SK-N-SH (cell line): ENCODE measurements around the gene SPEM3. TPM values are rescaled to one million over a fixed set of nuclear protein-coding genes. Genes with fewer than 3 reads are reported as not detected.

ENCODE experiments used
- CTCF ChIA-PET: fragments of 300-600, 350-600 bp; formaldehyde crosslinking; extraction: SDS; loops from one replicate; lab custom pipeline; 2021; lab: Yijun Ruan, JAX
- POLR2A ChIA-PET: fragments of 350-600 bp; sonication (Branson Sonifier 250); formaldehyde crosslinking; extraction: SDS; loops from one replicate; lab custom pipeline; 2020; ENCODE audit warnings: antibody characterized with exemption, inconsistent platforms; lab: Yijun Ruan, JAX
- DNase-seq: peaks from one replicate; pipeline ENCODE4 v3.0.0; 2012
- H2AFZ ChIP-seq: fragments of 200-600 bp; sonication (generic); 2 replicates; pipeline ENCODE4 v1.8.1; 2016; ENCODE audit warnings: antibody characterized with exemption, mild to moderate bottlenecking, low read depth
- H3F3A ChIP-seq: fragments of 200-600 bp; sonication (generic); replicated peaks from 2 replicates; pipeline ENCODE3; 2016; ENCODE audit warnings: antibody characterized with exemption, mild to moderate bottlenecking; ENCODE audit not compliant: insufficient read depth
- H3K27ac ChIP-seq, 2 experiments: fragments of 200-500 bp in 1 of 2; fragments of 200-600 bp in 1 of 2; sonication (Bioruptor generic) in 1 of 2; sonication (generic), shearing (Covaris generic) in 1 of 2; 2 replicates each; pipeline versions ENCODE4 v1.5.1 to v1.6.1; 2014 to 2016; ENCODE audit warnings: low read depth in 2 of 2, inconsistent platforms in 1 of 2, low read length in 1 of 2, mild to moderate bottlenecking in 1 of 2, mixed read lengths in 1 of 2
- H3K27me3 ChIP-seq: fragments of 200-600 bp; sonication (generic), shearing (Covaris generic); 2 replicates; pipeline ENCODE4 v1.6.1; 2016; ENCODE audit warnings: mixed run types; ENCODE audit not compliant: insufficient read depth
- H3K36me3 ChIP-seq, 2 experiments: fragments of 200-500 bp in 1 of 2; fragments of 200-600 bp in 1 of 2; sonication (Bioruptor generic) in 1 of 2; sonication (generic) in 1 of 2; replicated peaks in 1 of 2; 2 replicates each; pipeline versions ENCODE3 to v1.5.1; 2014 to 2016; ENCODE audit warnings: low read length in 1 of 2, mild to moderate bottlenecking in 1 of 2; ENCODE audit not compliant: insufficient read depth in 2 of 2, control insufficient read depth in 1 of 2
- H3K4me1 ChIP-seq, 2 experiments: fragments of 200-500 bp in 1 of 2; fragments of 200-600 bp in 1 of 2; sonication (Bioruptor generic) in 1 of 2; sonication (generic), shearing (Covaris generic) in 1 of 2; 2 replicates each; pipeline versions ENCODE4 v1.5.1 to v1.6.1; 2014 to 2016; ENCODE audit warnings: low read depth in 1 of 2, low read length in 1 of 2, mixed run types in 1 of 2; ENCODE audit not compliant: insufficient read depth in 2 of 2, control insufficient read depth in 1 of 2
- H3K4me2 ChIP-seq: fragments of 200-600 bp; sonication (generic), shearing (Covaris generic); 2 replicates; pipeline ENCODE4 v1.6.1; 2017; ENCODE audit warnings: mixed run types
- H3K4me3 ChIP-seq, 2 experiments: fragments of 200-500 bp in 1 of 2; fragments of 200-600 bp in 1 of 2; sonication (Bioruptor generic) in 1 of 2; sonication (generic), shearing (Covaris generic) in 1 of 2; 2 replicates each; pipeline versions ENCODE4 v1.5.1 to v1.8.1; 2014 to 2016; ENCODE audit warnings: low read depth in 2 of 2, inconsistent platforms in 1 of 2, low read length in 1 of 2, mild to moderate bottlenecking in 1 of 2, mixed read lengths in 1 of 2, moderate library complexity in 1 of 2
- H3K79me2 ChIP-seq: fragments of 200-600 bp; sonication (generic); 2 replicates; pipeline ENCODE4 v1.8.1; 2017; ENCODE audit warnings: mild to moderate bottlenecking; ENCODE audit not compliant: insufficient read depth
- H3K9ac ChIP-seq: fragments of 200-600 bp; sonication (generic); 2 replicates; pipeline ENCODE4 v1.6.1; 2017; ENCODE audit warnings: mixed run types
- H3K9me2 ChIP-seq: fragments of 200-600 bp; sonication (generic); 2 replicates; pipeline ENCODE4 v1.6.1; 2017; ENCODE audit warnings: mixed run types
- H3K9me3 ChIP-seq: fragments of 200-600 bp; sonication (generic); 2 replicates; pipeline ENCODE4 v1.6.1; 2017; ENCODE audit warnings: mixed run types, mild to moderate bottlenecking, moderate library complexity
- H4K20me1 ChIP-seq: fragments of 200-600 bp; sonication (generic); 2 replicates; pipeline ENCODE4 v1.6.1; 2017; ENCODE audit warnings: mild to moderate bottlenecking, mixed run types; ENCODE audit not compliant: insufficient read depth
- CTCF ChIP-seq: fragments of 200-600 bp; sonication (generic); IDR thresholded peaks from 2 replicates; pipeline ENCODE4 v1.6.1; 2017; ENCODE audit warnings: antibody characterized with exemption, mild to moderate bottlenecking, moderate library complexity
- EZH2phosphoT487 ChIP-seq: fragments of 200-600 bp; sonication (generic); IDR thresholded peaks from 2 replicates; pipeline ENCODE4 v1.6.1; 2017; ENCODE audit warnings: low read depth, mixed run types, mild to moderate bottlenecking, antibody characterized with exemption, moderate library complexity, borderline replicate concordance
- FOSL2 ChIP-seq: IDR thresholded peaks from 2 replicates; pipeline ENCODE4 v1.4.0; 2012; ENCODE audit warnings: low read depth, mild to moderate bottlenecking, moderate library complexity, borderline replicate concordance
- GATA2 ChIP-seq: sonication (generic); formaldehyde crosslinking; IDR thresholded peaks from 2 replicates; pipeline ENCODE4 v1.5.0; 2020; ENCODE audit warnings: mild to moderate bottlenecking, missing genetic modification reagents
- IRF3 ChIP-seq: fragments of 150-350 bp; IDR thresholded peaks from 2 replicates; pipeline ENCODE4 v1.6.1; 2016; ENCODE audit warnings: mild to moderate bottlenecking, low read depth, low read length
- MAX ChIP-seq: IDR thresholded peaks from 2 replicates; pipeline ENCODE4 v1.4.0; 2012; ENCODE audit warnings: low read depth
- MXI1 ChIP-seq: IDR thresholded peaks from 2 replicates; pipeline ENCODE4 v1.6.1; 2012; ENCODE audit warnings: mild to moderate bottlenecking, low read depth, low read length, improper control_type of control experiment
- PBX3 ChIP-seq: IDR thresholded peaks from 2 replicates; pipeline ENCODE4; 2012
- RAD21 ChIP-seq: IDR thresholded peaks from 2 replicates; pipeline ENCODE4 v1.6.1; 2012; ENCODE audit warnings: mild to moderate bottlenecking, low read length
- RCOR1 ChIP-seq: fragments of 150-350 bp; IDR thresholded peaks from 2 replicates; pipeline ENCODE4 v1.6.1; 2017; ENCODE audit warnings: antibody characterized with exemption, low read length
- REST ChIP-seq: IDR thresholded peaks from 2 replicates; pipeline ENCODE4 v1.6.1; 2012; ENCODE audit warnings: mild to moderate bottlenecking, low read depth, low read length, moderate library complexity
- RFX5 ChIP-seq: IDR thresholded peaks from 2 replicates; pipeline ENCODE4 v1.6.1; 2012; ENCODE audit warnings: mild to moderate bottlenecking, improper control_type of control experiment, low read length
- RXRA ChIP-seq: IDR thresholded peaks from 2 replicates; pipeline ENCODE4 v1.4.0; 2012; ENCODE audit warnings: low read depth, mild to moderate bottlenecking, borderline replicate concordance
- SIN3A ChIP-seq: IDR thresholded peaks from 2 replicates; pipeline ENCODE4 v1.6.1; 2012; ENCODE audit warnings: low read depth, mild to moderate bottlenecking, low read length, moderate library complexity, borderline replicate concordance
- SMC3 ChIP-seq: IDR thresholded peaks from 2 replicates; pipeline ENCODE4 v1.6.1; 2012; ENCODE audit warnings: low read depth, low read length, improper control_type of control experiment
- TAF1 ChIP-seq: IDR thresholded peaks from 2 replicates; pipeline ENCODE4 v1.6.1; 2012; ENCODE audit warnings: low read depth, mild to moderate bottlenecking, low read length, moderate library complexity, borderline replicate concordance
- TEAD4 ChIP-seq: IDR thresholded peaks from 2 replicates; pipeline ENCODE4 v1.4.0; 2012; ENCODE audit warnings: mild to moderate bottlenecking, borderline replicate concordance; ENCODE audit not compliant: insufficient read depth
- WGBS: methylation state at CpG from one replicate; pipeline ENCODE4 v1.1.6; 2017; ENCODE audit warnings: low lambda C conversion rate; 5-methylcytosine and 5-hydroxymethylcytosine counted together
- polyA plus RNA-seq, 3 experiments: library from polyadenylated mRNA; depleted of rRNA; stranded (reverse); fragments of >200 nt; gene quantifications; 2 replicates each; pipeline ENCODE4 v1.2.3, GENCODE V29; 2012

Gene SPEM3
- polyA plus RNA-seq, 1 of the 3 experiments (the other 2 are of a cell fraction): not detected

- TF ChIP-seq IRF3 (no peak), RAD21 (no peak), FOSL2 (no peak), MAX (no peak), SIN3A (no peak), RXRA (no peak), RCOR1 (no peak)
- no peak for DNase-seq
- H3K9ac ChIP-seq: no peak overlapping the region
- no peaks in the 10 kb centered on the region for H3F3A ChIP-seq
- H3K4me2 ChIP-seq: no peak overlapping the region
- H2AFZ ChIP-seq: no peak overlapping the region
- CTCF ChIA-PET: interaction anchor here (0.6 to 1.6 kb wide), 2 partner anchors 10 to 71 kb away, joined by 3 to 7 read pairs; no protein-coding TSS in a partner anchor
- H3K79me2 ChIP-seq: no peaks in the 10 kb centered on the region
- H3K9me3 ChIP-seq: no peaks in the 10 kb centered on the region
- no peak overlapping the region for H3K4me3 ChIP-seq
- H3K27me3 ChIP-seq: no peaks in the 10 kb centered on the region
- POLR2A ChIA-PET: no interaction called here
- H4K20me1 ChIP-seq: no peaks in the 10 kb centered on the region
- H3K27ac ChIP-seq: no peak overlapping the region
- WGBS: 88% methylated on average over 8 of the region's 29 CpGs
- H3K4me1 ChIP-seq: no peaks in the 10 kb centered on the region
- no peaks in the 10 kb centered on the region for H3K36me3 ChIP-seq
- H3K9me2 ChIP-seq: no peaks in the 10 kb centered on the region
These were observed 1.7 kb upstream of the SPEM3 start for GRCh38 chr17:7426896-7427489.

- no peak overlapping the region for H2AFZ ChIP-seq
- CTCF ChIA-PET: interaction anchor here (0.6 to 1.6 kb wide), 2 partner anchors 9 to 71 kb away, joined by 3 to 7 read pairs; no protein-coding TSS in a partner anchor
- WGBS: 84% methylated on average over 7 of the region's 7 CpGs
These were observed 1.1 kb upstream of the SPEM3 start for GRCh38 chr17:7427549-7427948.

More at GRCh38 chr17:7427549-7427948, 1.1 kb upstream of the SPEM3 start:
- Histone ChIP-seq H3K9ac (no peak overlapping the region), H4K20me1 (no peaks in the 10 kb centered on the region), H3F3A (no peaks in the 10 kb centered on the region)
- TF ChIP-seq CTCF (no peak), IRF3 (no peak), TEAD4 (no peak), SIN3A (no peak), TAF1 (no peak), MXI1 (no peak), SMC3 (no peak), GATA2 (CRISPR knock-in tag) (no peak), EZH2phosphoT487 (no peak), RFX5 (no peak), REST (no peak), PBX3 (no peak)
- TF ChIP-seq, all 33 proteins: peak for 0
- Histone ChIP-seq H3K4me2 (no peak overlapping the region), H3K4me3 (no peak overlapping the region), H3K36me3 (no peaks in the 10 kb centered on the region), H3K9me2 (no peaks in the 10 kb centered on the region), H3K27ac (no peak overlapping the region), H3K9me3 (no peaks in the 10 kb centered on the region), H3K79me2 (no peaks in the 10 kb centered on the region), H3K27me3 (no peaks in the 10 kb centered on the region), H3K4me1 (no peaks in the 10 kb centered on the region)
- DNase-seq: no peak
- POLR2A ChIA-PET: no interaction called here
